ENCODE data around the gene NKX2-1. TPM values are rescaled to one million over a fixed set of nuclear protein-coding genes. Genes with fewer than 3 reads are reported as not detected.
A peak's percentile ranks its signal among the peaks of the same experiment; 100 is the strongest.
"Not testable (repeated sequence)": the region's sequence is repeated elsewhere in the genome, so short reads cannot be mapped to it uniquely, and the experiment has no call there.

Gene NKX2-1
- not detected for polyA plus RNA-seq (ENCODE audit: insufficient read length in 3 of 3)
- long read RNA-seq, donor 1, result 0 reads
- long read RNA-seq, donor 2, result 0 reads
- long read RNA-seq, donor 3, result 0 reads
- long read RNA-seq, donor 4, result 0 reads
- long read RNA-seq, donor 5, result 0 reads
- long read RNA-seq, donor 6, result 0 reads
- long read RNA-seq, donor 7, result 0 reads
- long read RNA-seq, donor 8, result 0 reads
- long read RNA-seq, donor 9, result 0 reads
- long read RNA-seq, donor 10, result 0 reads
- long read RNA-seq, donor 11, result 0 reads
- long read RNA-seq, donor 12, result 0 reads
- long read RNA-seq, donor 13, result 0 reads
- long read RNA-seq, donor 14, result 0 reads
- long read RNA-seq, donor 15, result 0 reads
- long read RNA-seq, donor 16, result 0 reads

GRCh38 chr14:36519431-36520321, at the start of gene NKX2-1:
TSS of gene NKX2-1 (minus strand) at chr14:36520232. CDS start at chr14:36520129, 103 bp downstream.
- DNase-seq (ENCODE audit: extremely low read depth in 1 of 11, low read depth in 9 of 11, low spot score in 4 of 11), result no peak

GRCh38 chr14:36556811-36557433, 36.9 kb upstream of the NKX2-1 start:
- peak in 1 of 11 donors; percentile 9 for DNase-seq (ENCODE audit: extremely low read depth in 1 of 11, low read depth in 9 of 11, low spot score in 4 of 11)

GRCh38 chr14:36555998-36556743, 36.1 kb upstream of the NKX2-1 start:
- no peak for DNase-seq (ENCODE audit: extremely low read depth in 1 of 11, low read depth in 9 of 11, low spot score in 4 of 11)

- peak in 10 of 11 donors; percentile 7 to 22 (median 12) for DNase-seq (ENCODE audit: extremely low read depth in 1 of 11, low read depth in 9 of 11, low spot score in 4 of 11)
Measured at GRCh38 chr14:36553656-36554260, 33.7 kb upstream of the NKX2-1 start.

GRCh38 chr14:36550899-36551298, 30.9 kb upstream of the NKX2-1 start:
- no peak for DNase-seq (ENCODE audit: extremely low read depth in 1 of 11, low read depth in 9 of 11, low spot score in 4 of 11)

GRCh38 chr14:36544280-36544679, 24.2 kb upstream of the NKX2-1 start:
- not testable (repeated sequence) for DNase-seq (ENCODE audit: extremely low read depth in 1 of 11, low read depth in 9 of 11, low spot score in 4 of 11)

- no peak for DNase-seq (ENCODE audit: extremely low read depth in 1 of 11, low read depth in 9 of 11, low spot score in 4 of 11)
Measured at GRCh38 chr14:36538051-36538450, 18.0 kb upstream of the NKX2-1 start.

GRCh38 chr14:36529062-36529461, 9.0 kb upstream of the NKX2-1 start:
- no peak for DNase-seq (ENCODE audit: extremely low read depth in 1 of 11, low read depth in 9 of 11, low spot score in 4 of 11)

- DNase-seq (ENCODE audit: extremely low read depth in 1 of 11, low read depth in 9 of 11, low spot score in 4 of 11), result no peak
Measured at GRCh38 chr14:36525746-36526099, 5.7 kb upstream of the NKX2-1 start.

- DNase-seq (ENCODE audit: extremely low read depth in 1 of 11, low read depth in 9 of 11, low spot score in 4 of 11), result peak in 6 of 11 donors; percentile 33 to 43 (median 39)
Measured at GRCh38 chr14:36524874-36525745, 5.1 kb upstream of the NKX2-1 start.

- no peak for DNase-seq (ENCODE audit: extremely low read depth in 1 of 11, low read depth in 9 of 11, low spot score in 4 of 11)
Measured at GRCh38 chr14:36524220-36524837, 4.3 kb upstream of the NKX2-1 start.

- DNase-seq (ENCODE audit: extremely low read depth in 1 of 11, low read depth in 9 of 11, low spot score in 4 of 11), result no peak
Measured at GRCh38 chr14:36522972-36523715, 3.1 kb upstream of the NKX2-1 start.

GRCh38 chr14:36522347-36522971, 2.4 kb upstream of the NKX2-1 start:
- DNase-seq (ENCODE audit: extremely low read depth in 1 of 11, low read depth in 9 of 11, low spot score in 4 of 11), result no peak

GRCh38 chr14:36521598-36522345, 1.7 kb upstream of the NKX2-1 start:
- no peak for DNase-seq (ENCODE audit: extremely low read depth in 1 of 11, low read depth in 9 of 11, low spot score in 4 of 11)
